Measurements from ENCODE around the gene MYRIP.

- TF ChIP-seq CTCF (IDR thresholded peaks at IDR 0.05; ENCODE audit: low read depth, low read length, poor library complexity, severe bottlenecking), result no peak
- no peak for TF ChIP-seq EZH2phosphoT487 (IDR thresholded peaks at IDR 0.05; ENCODE audit: borderline replicate concordance, low read length)
Measured at GRCh38 chr3:40242638-40243037, 433.2 kb downstream of the MYRIP start.

All from DOHH2 (cell line).